ENCODE results near the gene TMEM229A. TPM values are rescaled to one million over a fixed set of nuclear protein-coding genes. Genes with fewer than 3 reads are reported as not detected.
"Not testable (repeated sequence)": the region's sequence is repeated elsewhere in the genome, so short reads cannot be mapped to it uniquely, and the experiment has no call there.

The TMEM229A gene
- polyA plus RNA-seq, 3 donors = not detected

DNA sequence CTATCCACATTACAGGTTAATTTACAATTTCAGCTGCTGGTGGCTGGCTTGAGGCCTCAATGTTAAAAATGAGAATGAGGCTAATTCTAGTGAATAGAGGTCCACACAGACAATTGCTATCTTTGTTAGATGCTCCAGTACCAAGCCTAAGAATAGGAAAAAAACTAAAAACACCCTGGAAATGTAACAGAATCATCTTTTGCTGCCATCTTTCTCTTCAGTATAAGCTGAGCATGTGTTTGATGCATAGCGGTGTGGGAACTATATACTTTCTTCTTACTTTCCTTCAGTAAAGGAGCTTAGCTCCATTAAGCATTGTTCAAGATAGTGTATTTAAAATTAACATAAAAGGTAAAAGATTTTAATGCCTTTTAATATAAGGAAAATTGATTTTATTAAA lies 5.6 kb downstream of the TMEM229A start:
- no CpG with 5 or more reads among the region's 1 CpG for WGBS (ENCODE audit: insufficient coverage)
- Histone ChIP-seq H3K4me3 (replicated peaks in 1 of 3; ENCODE audit: low read depth in 2 of 3, low read length in 3 of 3) (no peak overlapping the region), H4K20me1 (ENCODE audit: insufficient read depth, low read length) (no peaks in the 10 kb centered on the region), H3K27ac (ENCODE audit: low read depth in 1 of 2, low read length in 2 of 2) (no peak overlapping the region), H3K4me2 (replicated peaks; ENCODE audit: extremely low read depth, low read length, poor library complexity, severe bottlenecking) (no peak overlapping the region), H3K27me3 (ENCODE audit: control insufficient read depth in 2 of 2, insufficient read depth in 2 of 2, low read length in 2 of 2) (peaks cover 25 to 29% of the 10 kb centered on the region in 2 donors), H3K79me2 (ENCODE audit: insufficient read depth, low read length) (no peaks in the 10 kb centered on the region), H3K36me3 (replicated peaks in 1 of 2; ENCODE audit: control insufficient read depth in 1 of 2, insufficient read depth in 2 of 2, low read length in 2 of 2) (no peaks in the 10 kb centered on the region), H3K9ac (ENCODE audit: insufficient read depth, low read length, poor library complexity, severe bottlenecking) (no peak overlapping the region), H2AFZ (ENCODE audit: insufficient read depth, low read depth, low read length, poor library complexity, severe bottlenecking) (no peak overlapping the region), H3K9me3 (replicated peaks in 1 of 2; ENCODE audit: control insufficient read depth in 1 of 2, insufficient read depth in 1 of 2, low read length in 2 of 2) (no peaks in the 10 kb centered on the region), H3K4me1 (ENCODE audit: control insufficient read depth in 1 of 2, insufficient read depth in 2 of 2, low read length in 2 of 2) (no peaks in the 10 kb centered on the region)
- no peak for DNase-seq
- H3K4me1 Mint-ChIP-seq = peaks cover 4% of the 10 kb centered on the region
- intact Hi-C loops (cut with micrococcal nuclease) = no loop called here
- peaks cover 0 to 4% of the 10 kb centered on the region in 2 donors for H3K36me3 Mint-ChIP-seq
- H3K4me3 Mint-ChIP-seq = no peak overlapping the region
- peaks cover 0 to 4% (median 0%) of the 10 kb centered on the region in 7 donors for H3K9me3 Mint-ChIP-seq
- H3K27me3 Mint-ChIP-seq (ENCODE audit: low read depth in 3 of 3) = peaks cover 21 to 26% (median 22%) of the 10 kb centered on the region in 3 donors
- H3K27ac Mint-ChIP-seq = no peak overlapping the region
- TF ChIP-seq, protein P1, sequence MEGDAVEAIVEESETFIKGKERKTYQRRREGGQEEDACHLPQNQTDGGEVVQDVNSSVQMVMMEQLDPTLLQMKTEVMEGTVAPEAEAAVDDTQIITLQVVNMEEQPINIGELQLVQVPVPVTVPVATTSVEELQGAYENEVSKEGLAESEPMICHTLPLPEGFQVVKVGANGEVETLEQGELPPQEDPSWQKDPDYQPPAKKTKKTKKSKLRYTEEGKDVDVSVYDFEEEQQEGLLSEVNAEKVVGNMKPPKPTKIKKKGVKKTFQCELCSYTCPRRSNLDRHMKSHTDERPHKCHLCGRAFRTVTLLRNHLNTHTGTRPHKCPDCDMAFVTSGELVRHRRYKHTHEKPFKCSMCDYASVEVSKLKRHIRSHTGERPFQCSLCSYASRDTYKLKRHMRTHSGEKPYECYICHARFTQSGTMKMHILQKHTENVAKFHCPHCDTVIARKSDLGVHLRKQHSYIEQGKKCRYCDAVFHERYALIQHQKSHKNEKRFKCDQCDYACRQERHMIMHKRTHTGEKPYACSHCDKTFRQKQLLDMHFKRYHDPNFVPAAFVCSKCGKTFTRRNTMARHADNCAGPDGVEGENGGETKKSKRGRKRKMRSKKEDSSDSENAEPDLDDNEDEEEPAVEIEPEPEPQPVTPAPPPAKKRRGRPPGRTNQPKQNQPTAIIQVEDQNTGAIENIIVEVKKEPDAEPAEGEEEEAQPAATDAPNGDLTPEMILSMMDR (IDR thresholded peaks at IDR 0.05) = no peak

DNA sequence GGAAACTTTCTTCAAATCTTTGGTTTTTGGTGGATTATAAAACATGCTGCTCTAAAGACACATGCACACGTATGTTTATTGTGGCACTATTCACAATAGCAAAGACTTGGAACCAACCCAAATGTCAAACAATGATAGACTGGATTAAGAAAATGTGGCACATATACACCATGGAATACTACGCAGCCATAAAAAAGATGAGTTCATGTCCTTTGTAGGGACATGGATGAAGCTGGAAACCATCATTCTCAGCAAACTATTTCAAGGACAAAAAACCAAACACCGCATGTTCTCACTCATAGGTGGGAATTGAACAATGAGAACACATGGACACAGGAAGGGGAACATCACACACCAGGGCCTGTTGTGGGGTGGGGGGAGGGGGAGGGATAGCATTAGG lies 8.5 kb downstream of the TMEM229A start:
- intact Hi-C loops (cut with micrococcal nuclease); H4K20me1 ChIP-seq (ENCODE audit: insufficient read depth, low read length): not testable (repeated sequence)

More for the DNA sequence above, 8.5 kb downstream of the TMEM229A start:
- not testable (repeated sequence) for H3K36me3 ChIP-seq (replicated peaks in 1 of 2; ENCODE audit: control insufficient read depth in 1 of 2, insufficient read depth in 2 of 2, low read length in 2 of 2); H3K9ac ChIP-seq (ENCODE audit: insufficient read depth, low read length, poor library complexity, severe bottlenecking); H2AFZ ChIP-seq (ENCODE audit: insufficient read depth, low read depth, low read length, poor library complexity, severe bottlenecking); H3K4me3 Mint-ChIP-seq; H3K36me3 Mint-ChIP-seq; H3K27ac Mint-ChIP-seq; H3K27me3 ChIP-seq (ENCODE audit: control insufficient read depth in 2 of 2, insufficient read depth in 2 of 2, low read length in 2 of 2); H3K4me2 ChIP-seq (replicated peaks; ENCODE audit: extremely low read depth, low read length, poor library complexity, severe bottlenecking); H3K4me1 Mint-ChIP-seq; H3K4me1 ChIP-seq (ENCODE audit: control insufficient read depth in 1 of 2, insufficient read depth in 2 of 2, low read length in 2 of 2); H3K9me3 ChIP-seq (replicated peaks in 1 of 2; ENCODE audit: control insufficient read depth in 1 of 2, insufficient read depth in 1 of 2, low read length in 2 of 2); DNase-seq; H3K4me3 ChIP-seq (replicated peaks in 1 of 3; ENCODE audit: low read depth in 2 of 3, low read length in 3 of 3); H3K9me3 Mint-ChIP-seq; H3K27ac ChIP-seq (ENCODE audit: low read depth in 1 of 2, low read length in 2 of 2); H3K79me2 ChIP-seq (ENCODE audit: insufficient read depth, low read length); H3K27me3 Mint-ChIP-seq (ENCODE audit: low read depth in 3 of 3)
- WGBS (ENCODE audit: insufficient coverage) = no CpG with 5 or more reads among the region's 3 CpGs
